Endothelial cell of umbilical vein (primary cell): Measurements from ENCODE around the gene RBM26. TPM values are rescaled to one million over a fixed set of nuclear protein-coding genes. Genes with fewer than 3 reads are reported as not detected.

Source experiments
- BruUV-seq: library from RNA; stranded (reverse); fragments of 400-500 nt; replicated peaks from 2 replicates; lab custom pipeline; 2021; lab: Mats Ljungman, UMichigan
- CTCF ChIA-PET: fragments of 300-600, 350-600 bp; sonication (Branson Sonifier 250); formaldehyde crosslinking; loops from one replicate; lab custom pipeline; 2021; ENCODE audit warnings: antibody characterized with exemption, inconsistent platforms; lab: Charles Lee
- POLR2A ChIA-PET: fragments of 300-600, 350-600 bp; sonication (Branson Sonifier 250); formaldehyde crosslinking; loops from one replicate; lab custom pipeline; 2021; ENCODE audit warnings: antibody characterized with exemption, inconsistent platforms; lab: Charles Lee
- DNase-seq: peaks from one replicate; pipeline ENCODE4 v3.0.0-alpha.2; 2011; ENCODE audit warnings: low read depth, low spot score
- FAIRE-seq: peaks from 2 replicates; lab custom pipeline; 2011; peaks lifted over from hg19 to GRCh38; lab: Jason Lieb, UNC
- H2AFZ ChIP-seq: 2 replicates; pipeline ENCODE4 v1.6.0; 2012; ENCODE audit warnings: low read depth, low read length, control low read depth, inconsistent platforms
- H3K27ac ChIP-seq: 2 replicates; pipeline ENCODE4 v1.5.1; 2011; ENCODE audit warnings: low read depth, mild to moderate bottlenecking, control low read depth, low read length, moderate library complexity; ENCODE audit not compliant: insufficient read depth
- H3K27me3 ChIP-seq, 2 experiments: 2 replicates each; pipeline versions ENCODE4 v1.6.0 to v1.6.1; 2011; ENCODE audit warnings: low read length in 2 of 2, mixed read lengths in 1 of 2; ENCODE audit not compliant: control insufficient read depth in 2 of 2, insufficient read depth in 2 of 2
- H3K36me3 ChIP-seq, 2 experiments: 2 replicates in 1 of 2; 3 replicates in 1 of 2; pipeline ENCODE4 v1.5.1; 2011; ENCODE audit warnings: low read length in 2 of 2, mild to moderate bottlenecking in 1 of 2, moderate library complexity in 1 of 2; ENCODE audit not compliant: control insufficient read depth in 2 of 2, insufficient read depth in 2 of 2; ENCODE audit errors: extremely low read depth in 1 of 2
- H3K4me1 ChIP-seq: 3 replicates; pipeline ENCODE4 v1.5.1; 2011; ENCODE audit warnings: mild to moderate bottlenecking, low read length; ENCODE audit not compliant: control insufficient read depth, insufficient read depth; ENCODE audit errors: extremely low read depth
- H3K4me2 ChIP-seq: 2 replicates; pipeline ENCODE4 v1.6.1; 2011; ENCODE audit warnings: low read length, control low read depth, mixed read lengths; ENCODE audit not compliant: insufficient read depth
- H3K4me3 ChIP-seq, 3 experiments: fragments of 200-600 bp in 1 of 3; sonication (generic), shearing (Covaris generic) in 1 of 3; replicated peaks in 1 of 3; 2 replicates each; pipeline ENCODE4 v1.5.1; 2011 to 2016; ENCODE audit warnings: control low read depth in 3 of 3, low read length in 3 of 3, mild to moderate bottlenecking in 2 of 3, inconsistent platforms in 1 of 3, low read depth in 1 of 3, moderate library complexity in 1 of 3; ENCODE audit not compliant: insufficient read depth in 1 of 3
- H3K79me2 ChIP-seq: 2 replicates; pipeline ENCODE4 v1.6.0; 2012; ENCODE audit warnings: low read length, inconsistent platforms; ENCODE audit not compliant: control insufficient read depth, insufficient read depth
- H3K9ac ChIP-seq: replicated peaks from 2 replicates; pipeline ENCODE3; 2011; ENCODE audit warnings: low read length, control low read depth; ENCODE audit not compliant: insufficient read depth; ENCODE audit errors: extremely low read depth
- H3K9me1 ChIP-seq: replicated peaks from 3 replicates; pipeline ENCODE4 v1.6.0; 2011; ENCODE audit warnings: mild to moderate bottlenecking, low read length; ENCODE audit not compliant: control insufficient read depth, insufficient read depth; ENCODE audit errors: extremely low read depth
- H3K9me3 ChIP-seq: replicated peaks from 2 replicates; pipeline ENCODE4 v1.5.1; 2012; ENCODE audit warnings: low read length, inconsistent platforms; ENCODE audit not compliant: control insufficient read depth, insufficient read depth
- H4K20me1 ChIP-seq: replicated peaks from 2 replicates; pipeline ENCODE3; 2011; ENCODE audit warnings: mild to moderate bottlenecking, low read length; ENCODE audit not compliant: control insufficient read depth, insufficient read depth; ENCODE audit errors: extremely low read depth
- FOS ChIP-seq: IDR thresholded peaks from 2 replicates; pipeline ENCODE4 v1.6.1; 2011; ENCODE audit warnings: mild to moderate bottlenecking, low read length, moderate library complexity, borderline replicate concordance; ENCODE audit not compliant: insufficient read depth
- GATA2 ChIP-seq: IDR thresholded peaks from 2 replicates; pipeline ENCODE4 v1.7.0; 2011; ENCODE audit warnings: low read depth, mild to moderate bottlenecking, moderate library complexity, mixed read lengths, low read length; ENCODE audit not compliant: insufficient read length, insufficient read depth
- MYC ChIP-seq: IDR thresholded peaks from one replicate; pipeline ENCODE4 v1.6.1; 2011; ENCODE audit warnings: mild to moderate bottlenecking, low read depth, low read length
- POLR2A ChIP-seq: IDR thresholded peaks from 2 replicates; pipeline ENCODE4 v1.6.1; 2012; ENCODE audit warnings: low read depth, mild to moderate bottlenecking, control low read depth, low read length
- POLR2AphosphoS5 ChIP-seq: IDR thresholded peaks from 2 replicates; pipeline ENCODE4 v1.6.1; 2012; ENCODE audit warnings: low read depth, mild to moderate bottlenecking, control low read depth, low read length, moderate library complexity; ENCODE audit not compliant: insufficient read depth
- dilution Hi-C: fragments of 300-500 bp; cut with MboI; formaldehyde crosslinking; loops from one replicate; pipeline ENCODE4 v1.15.0; 2019; ENCODE audit warnings: low sequenced_read_pairs; ENCODE audit not compliant: extremely low pct_ligation_motif_present
- intact Hi-C: fragments of 100-400 bp; cut with micrococcal nuclease; formaldehyde crosslinking; loops from one replicate; pipeline ENCODE4 v1.10.0; 2022
- polyA plus RNA-seq, 4 experiments: library from polyadenylated mRNA; depleted of rRNA in 3 of 4; stranded (reverse) in 3 of 4; unstranded in 1 of 4; fragments of >200 nt; gene quantifications; 2 replicates each; pipeline versions ENCODE4 v1.2.1 to v1.2.3, GENCODE V29; 2011 to 2012; ENCODE audit warnings: missing spikeins in 1 of 4
- total RNA-seq: library from RNA; stranded (reverse); gene quantifications from 2 replicates; pipeline ENCODE4 v1.2.3, GENCODE V29; 2021
- TF ChIP-seq, protein P1 (sequence below): IDR thresholded peaks from 2 replicates; pipeline ENCODE4 v1.6.1; 2011; ENCODE audit not compliant: insufficient read depth, insufficient read length

The RBM26 gene
- total and polyA plus RNA-seq, 2 donors (not counting 3 experiments of a cell fraction or from before 2014, with no cell fraction given), result 14.8 to 54.3 TPM

DNA sequence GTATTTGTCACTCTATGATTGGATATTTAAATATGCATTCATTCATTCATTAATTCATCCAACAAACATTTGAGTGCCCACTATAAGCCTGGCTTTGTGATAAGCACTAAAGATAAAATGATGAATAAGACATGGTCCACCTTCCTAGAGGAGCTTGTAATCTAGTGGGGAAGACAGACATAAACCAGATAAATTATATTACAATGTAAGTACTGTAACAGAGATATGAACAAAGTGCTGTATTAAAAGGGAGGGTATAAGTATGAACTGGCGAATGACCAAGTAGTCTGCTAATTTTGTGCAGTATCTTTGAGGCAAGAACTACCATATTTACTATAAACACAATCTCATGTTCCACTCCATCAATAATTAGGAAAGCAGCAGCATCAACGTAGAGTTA is 88.2 kb downstream of the RBM26 start:
- Histone ChIP-seq H4K20me1 (no peaks in the 10 kb centered on the region), H3K4me3 (no peak overlapping the region), H2AFZ (no peak overlapping the region), H3K9ac (no peak overlapping the region), H3K27ac (no peak overlapping the region), H3K79me2 (no peaks in the 10 kb centered on the region), H3K9me3 (no peaks in the 10 kb centered on the region), H3K36me3 (peaks cover 0 to 14% of the 10 kb centered on the region in 2 experiments), H3K9me1 (no peaks in the 10 kb centered on the region), H3K4me1 (peaks cover 1% of the 10 kb centered on the region), H3K4me2 (no peak overlapping the region), H3K27me3 (no peaks in the 10 kb centered on the region)
- ChIA-PET CTCF (interaction anchor here (0.6 kb wide), 1 partner anchor 30 kb away, joined by 3 read pairs; no protein-coding TSS in a partner anchor), POLR2A (no interaction called here)
- TF ChIP-seq POLR2AphosphoS5 (no peak), FOS (no peak), POLR2A (no peak), GATA2 (no peak)
- TF ChIP-seq, protein P1, sequence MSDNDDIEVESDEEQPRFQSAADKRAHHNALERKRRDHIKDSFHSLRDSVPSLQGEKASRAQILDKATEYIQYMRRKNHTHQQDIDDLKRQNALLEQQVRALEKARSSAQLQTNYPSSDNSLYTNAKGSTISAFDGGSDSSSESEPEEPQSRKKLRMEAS, result no peak
- BruUV-seq, result no TSS peak
- dilution Hi-C loops (no loop called here), intact Hi-C loops (no loop called here)
- no peak for FAIRE-seq
- no peak for DNase-seq

DNA sequence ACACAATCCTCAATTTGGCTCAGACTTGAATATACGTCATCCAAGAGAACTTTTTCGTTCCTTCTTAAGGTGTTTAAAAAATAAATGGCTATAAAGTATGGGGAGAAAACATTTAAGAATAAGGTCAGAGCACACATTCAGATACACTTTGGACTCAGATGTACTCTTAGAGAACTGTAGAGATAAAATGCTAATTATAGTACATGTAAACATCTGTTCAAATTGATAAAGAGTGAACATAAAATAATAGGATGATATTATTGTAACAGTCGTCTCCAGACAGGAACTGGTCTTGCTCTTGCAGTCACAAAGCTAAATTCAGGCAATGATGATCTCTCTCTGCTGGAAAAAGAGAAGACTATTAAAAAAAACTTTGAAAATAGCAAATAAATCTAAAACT is 91.4 kb downstream of the RBM26 start:
- Histone ChIP-seq H3K27ac (no peak overlapping the region), H3K4me1 (peaks cover 15% of the 10 kb centered on the region), H3K9me1 (no peaks in the 10 kb centered on the region), H3K9ac (no peak overlapping the region), H3K9me3 (no peaks in the 10 kb centered on the region), H2AFZ (no peak overlapping the region), H4K20me1 (no peaks in the 10 kb centered on the region), H3K79me2 (no peaks in the 10 kb centered on the region), H3K4me3 (no peak overlapping the region), H3K36me3 (peaks cover 0 to 8% of the 10 kb centered on the region in 2 experiments), H3K27me3 (no peaks in the 10 kb centered on the region), H3K4me2 (no peak overlapping the region)
- DNase-seq, result peak; percentile 17
- TF ChIP-seq, protein P1, result no peak
- TF ChIP-seq GATA2, result no peak
- no peak for TF ChIP-seq MYC
- intact Hi-C loops, result loop anchor here (5.0 kb wide), 1 partner anchor 78 kb away; no protein-coding TSS in a partner anchor
- ChIA-PET POLR2A (no interaction called here), CTCF (no interaction called here)
- no peak for FAIRE-seq
- dilution Hi-C loops, result no loop called here
- BruUV-seq, result no TSS peak
